CD4-positive, alpha-beta T cell treated with Interleukin-17A for 1 hour (primary cell): ENCODE measurements around the gene GPR132.

ENCODE experiments used
- DNase-seq: peaks from one replicate; pipeline ENCODE4 v3.0.0-alpha.2; 2020

Gene GPR132

DNA sequence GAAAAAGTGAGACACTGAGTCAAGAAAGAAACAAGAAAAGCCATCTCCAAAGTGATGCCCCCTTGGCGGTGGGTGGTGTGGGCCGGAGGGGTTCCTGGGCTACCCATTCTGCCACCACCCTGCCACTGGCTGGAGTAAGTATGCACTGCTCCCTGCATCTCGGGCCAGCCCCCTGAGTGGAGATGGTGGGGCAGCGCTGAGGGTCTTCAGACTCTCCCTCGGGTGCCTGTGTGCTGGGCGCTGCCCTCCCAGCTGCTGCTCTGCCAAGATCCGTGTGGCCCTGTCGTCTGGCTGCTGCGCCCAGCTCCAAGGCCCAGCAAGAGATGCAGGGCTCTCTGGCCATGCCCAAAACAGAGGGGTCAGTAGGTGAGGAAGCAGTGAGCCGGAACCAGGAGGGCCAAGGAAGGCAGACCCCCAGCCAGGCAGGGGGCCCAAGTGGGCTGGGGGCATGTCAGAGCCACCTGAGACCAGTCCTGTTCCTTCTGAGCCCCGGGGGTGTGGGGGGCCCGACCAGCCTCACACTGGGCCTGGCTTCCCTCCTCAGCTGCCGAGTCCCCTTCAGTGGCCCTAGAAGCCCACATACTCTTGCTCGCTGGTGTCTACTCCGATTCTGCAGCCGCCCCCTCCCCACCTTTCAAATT is 5.2 kb downstream of the GPR132 start:
- DNase-seq: no peak

DNA sequence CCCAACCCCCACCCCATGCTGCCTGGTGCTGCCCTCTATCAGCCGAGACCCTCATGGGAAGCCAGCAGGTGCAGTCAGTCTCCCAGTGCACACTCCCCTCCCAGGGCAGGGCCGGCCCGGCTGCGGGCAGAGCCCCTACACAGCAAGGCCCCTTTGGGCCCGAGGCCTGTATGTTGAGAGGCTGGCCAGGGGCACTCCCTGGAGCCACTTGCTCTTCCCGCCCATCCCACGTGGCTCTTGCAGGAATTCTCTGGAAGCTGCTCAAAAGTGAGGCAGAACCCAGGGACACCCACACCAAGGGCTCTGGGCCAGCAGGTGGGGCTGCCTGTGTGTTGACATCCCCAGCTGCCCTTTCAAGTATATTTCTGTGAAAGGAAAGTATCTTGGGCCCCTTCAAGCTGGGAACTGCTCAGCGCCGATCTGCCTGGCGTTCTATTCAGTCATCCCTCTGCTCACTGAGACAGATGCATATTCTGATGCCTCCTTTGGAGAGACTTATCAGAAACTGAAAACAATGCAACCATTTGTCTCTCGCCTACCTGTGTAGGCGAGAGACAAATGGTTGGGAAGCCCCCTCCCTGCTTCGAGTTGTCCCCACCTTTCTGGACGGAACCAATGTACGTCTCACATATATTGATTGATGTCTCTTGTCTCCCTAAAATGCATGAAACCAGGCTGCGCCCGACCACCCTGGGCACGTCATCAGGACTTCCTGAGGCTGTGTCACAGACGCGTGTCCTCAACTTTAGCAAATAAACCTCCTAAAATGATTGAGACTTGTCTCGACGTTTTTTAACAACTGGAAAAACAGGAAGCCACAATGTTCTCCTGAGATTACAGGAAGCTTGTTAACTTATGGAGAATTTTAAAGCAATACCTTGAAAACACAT is 6.0 kb downstream of the GPR132 start:
- DNase-seq: peak; percentile 66

DNA sequence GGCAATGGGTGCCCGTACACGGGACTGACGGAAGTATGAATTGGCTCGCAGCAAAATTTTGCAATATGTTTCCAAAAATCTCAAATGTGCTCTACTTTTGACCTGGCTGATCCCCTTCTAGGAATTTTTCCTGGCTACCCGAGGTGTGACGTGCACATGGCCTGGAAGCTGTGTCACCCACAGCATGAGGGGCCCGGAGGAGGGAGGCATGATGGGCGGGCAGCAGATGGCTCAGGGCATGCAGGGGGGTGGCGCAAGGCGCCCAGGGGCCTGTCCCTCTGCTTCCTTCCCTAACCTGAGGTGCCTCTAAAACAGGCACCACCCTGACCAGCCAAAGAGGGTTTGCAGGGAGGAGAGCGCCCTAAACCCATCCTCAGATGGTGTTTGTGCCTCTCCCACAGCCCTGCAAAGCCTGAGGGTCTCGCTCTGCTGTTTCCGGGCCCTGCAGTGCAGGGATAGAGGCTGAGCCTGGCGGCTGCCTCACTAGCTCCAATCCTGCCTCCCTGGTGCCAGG is 6.7 kb downstream of the GPR132 start:
- no peak for DNase-seq

DNA sequence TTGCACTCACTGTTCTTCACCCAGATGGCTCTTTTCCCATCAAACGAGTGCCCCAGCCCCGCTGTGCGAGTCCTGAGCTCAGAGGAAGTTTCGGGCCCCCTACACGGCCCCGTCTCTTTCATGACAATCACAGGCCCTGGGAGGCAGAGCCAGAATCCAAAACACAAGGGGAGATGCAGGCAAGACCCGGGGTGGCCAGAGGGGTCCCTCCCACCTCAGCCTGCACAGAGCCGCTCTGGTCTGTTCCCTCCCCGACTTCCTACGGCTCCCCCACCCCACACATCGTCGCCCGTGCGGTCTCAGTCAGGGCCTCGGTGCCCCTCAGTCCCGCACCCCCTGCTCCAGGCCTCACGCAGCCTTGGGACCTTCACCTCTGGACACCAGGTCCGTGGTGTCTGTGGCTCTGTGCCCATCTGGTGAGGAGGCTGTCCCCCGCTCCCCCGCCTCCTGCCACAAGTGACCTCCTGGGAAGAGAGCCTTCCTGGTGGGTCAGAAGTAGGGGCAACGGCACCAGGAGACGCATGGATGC is 8.9 kb downstream of the GPR132 start:
- DNase-seq: no peak

DNA sequence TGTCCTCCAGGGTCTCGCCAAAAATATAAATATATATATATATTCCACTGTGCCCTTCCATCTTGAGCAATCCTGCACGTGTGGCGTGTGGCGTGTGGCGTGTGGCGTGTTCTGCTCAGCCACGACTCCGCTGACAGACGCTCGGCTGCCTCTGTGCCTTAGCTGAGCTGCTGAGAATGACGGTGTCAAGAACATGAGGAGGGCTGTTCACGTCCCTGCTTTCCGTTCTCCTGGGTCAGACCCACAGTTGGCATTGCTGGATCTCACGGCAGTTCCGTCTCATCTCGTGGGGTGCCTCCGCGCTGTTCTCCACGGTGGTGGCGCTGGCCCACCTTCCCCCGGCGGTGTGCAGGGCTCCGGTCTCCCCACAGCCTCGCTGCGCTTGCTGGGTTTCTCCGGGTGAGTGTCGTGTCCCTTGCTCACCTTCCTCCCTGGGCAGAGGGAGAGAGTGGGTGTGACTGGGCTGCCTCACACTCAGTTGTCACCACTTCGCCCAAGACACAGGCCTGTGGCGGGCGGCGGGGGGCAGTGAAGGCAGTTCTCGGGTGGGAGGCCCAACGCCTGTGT is 9.4 kb downstream of the GPR132 start:
- DNase-seq: no peak

DNA sequence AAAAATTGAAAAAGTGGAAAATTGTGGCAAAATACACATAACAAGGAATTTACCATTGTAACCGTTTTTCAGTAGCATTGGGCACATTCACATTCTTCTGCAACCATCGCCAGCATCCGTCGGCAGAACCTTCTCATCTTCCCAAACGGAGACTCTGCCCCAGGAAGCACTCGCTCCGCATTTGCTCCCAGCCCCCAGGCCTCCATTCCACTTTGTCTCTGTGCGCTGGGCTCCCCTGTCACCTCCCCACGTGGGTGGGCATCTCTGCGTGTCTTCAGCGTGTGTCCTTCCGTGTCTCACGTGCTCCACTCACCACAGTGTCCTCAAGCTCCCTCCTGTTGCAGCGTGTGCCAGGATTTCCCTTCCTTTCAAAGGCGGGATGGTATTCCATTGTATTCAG is 9.9 kb downstream of the GPR132 start:
- DNase-seq: no peak

DNA sequence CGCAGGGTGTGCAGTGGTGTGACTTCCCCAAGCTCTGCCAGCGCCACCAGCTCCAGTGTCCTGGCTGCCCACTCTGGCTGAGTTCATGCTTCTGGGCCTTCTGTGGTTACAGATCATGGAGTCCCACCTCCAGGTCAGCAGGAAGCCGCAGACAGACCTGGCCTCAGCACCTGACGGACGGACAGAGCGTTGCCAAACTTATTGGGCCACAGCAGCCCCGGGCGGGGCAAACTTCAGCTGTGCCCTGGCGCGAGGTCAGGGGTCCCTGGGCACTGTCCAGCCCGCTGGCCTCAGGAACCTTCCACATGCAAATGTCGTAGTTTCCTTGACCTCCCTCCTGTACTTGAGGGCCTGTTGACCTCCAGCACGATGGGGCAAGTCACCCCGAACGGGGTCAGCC is 11.2 kb downstream of the GPR132 start:
- DNase-seq: no peak

DNA sequence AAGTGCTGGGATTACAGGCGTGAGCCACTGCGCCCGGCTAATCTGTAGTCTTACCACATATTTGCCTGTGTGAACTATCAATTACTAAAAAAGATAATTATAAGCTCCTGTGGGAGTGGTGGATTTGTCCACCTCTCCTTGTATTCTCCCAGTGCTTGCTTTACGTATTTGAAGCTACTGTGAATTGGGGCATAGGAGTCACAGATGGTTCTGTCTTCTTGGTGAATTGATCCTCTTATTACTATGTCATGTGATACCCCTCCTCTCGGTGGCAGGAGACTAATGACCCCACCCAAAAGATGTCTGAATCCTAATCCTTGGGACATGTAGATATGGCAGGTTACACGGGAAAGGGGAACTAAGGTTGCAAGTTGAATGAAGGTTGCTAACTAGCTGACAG is 11.8 kb downstream of the GPR132 start:
- no peak for DNase-seq

DNA sequence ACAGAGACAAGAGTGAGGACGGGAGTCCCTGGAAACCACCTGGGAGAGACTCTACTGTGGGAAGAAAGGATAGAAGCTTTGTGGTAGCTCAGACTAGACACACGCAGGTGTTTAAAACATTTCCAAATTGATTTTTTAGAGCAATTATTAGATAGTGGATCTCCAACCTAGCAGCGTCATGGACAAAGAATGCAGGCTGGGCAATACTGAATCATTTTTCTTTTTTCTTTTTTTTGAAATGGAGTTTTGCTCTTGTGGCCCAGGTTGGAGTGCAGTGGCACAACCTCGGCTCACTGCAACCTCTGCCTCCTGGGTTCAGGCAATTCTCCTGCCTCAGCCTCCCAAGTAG is 13.1 kb downstream of the GPR132 start:
- DNase-seq: no peak

DNA sequence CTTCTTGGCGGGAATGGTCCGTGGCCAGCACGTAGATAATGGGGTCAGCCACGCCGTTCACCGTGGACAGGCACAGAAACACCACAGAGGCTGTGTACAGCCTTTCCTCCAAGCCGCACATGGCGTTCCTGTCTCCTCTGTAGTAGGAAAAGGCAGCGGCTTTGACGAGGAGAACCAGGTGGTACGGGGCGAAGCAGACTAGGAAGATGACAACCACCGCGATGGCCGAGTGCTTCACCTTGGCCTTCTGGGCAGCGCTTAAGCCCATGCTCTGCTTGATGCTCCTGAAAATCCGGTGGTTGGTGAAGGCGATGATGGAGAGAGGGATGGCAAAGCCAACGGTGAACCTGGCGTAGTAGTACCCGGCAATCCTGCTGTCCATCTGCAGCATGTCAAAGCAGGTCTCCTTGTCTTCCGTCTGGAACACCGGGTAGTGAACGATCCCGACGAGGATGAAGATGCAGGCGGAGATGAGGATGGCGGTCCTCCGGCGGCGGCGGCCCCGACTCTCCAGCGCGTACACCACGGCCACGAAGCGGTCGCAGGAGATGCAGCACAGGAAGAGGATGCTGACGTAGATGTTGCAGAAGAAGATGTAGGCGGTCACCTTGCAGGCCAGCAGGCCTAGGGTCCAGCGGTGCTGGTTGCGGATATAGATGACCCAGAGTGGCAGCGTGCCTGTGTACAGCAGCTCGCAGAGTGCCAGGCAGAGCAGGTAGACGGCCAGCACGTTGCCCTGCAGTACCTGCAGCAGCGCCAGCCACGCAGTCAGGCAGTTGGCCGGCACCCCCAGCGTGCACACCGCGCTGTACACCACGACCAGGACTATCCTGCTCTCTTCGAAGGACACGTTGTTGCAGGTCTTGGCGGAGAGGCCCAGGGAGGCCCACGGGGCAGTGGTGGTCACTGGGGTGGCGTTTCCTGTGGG is 13.8 kb downstream of the GPR132 start:
- DNase-seq: no peak

DNA sequence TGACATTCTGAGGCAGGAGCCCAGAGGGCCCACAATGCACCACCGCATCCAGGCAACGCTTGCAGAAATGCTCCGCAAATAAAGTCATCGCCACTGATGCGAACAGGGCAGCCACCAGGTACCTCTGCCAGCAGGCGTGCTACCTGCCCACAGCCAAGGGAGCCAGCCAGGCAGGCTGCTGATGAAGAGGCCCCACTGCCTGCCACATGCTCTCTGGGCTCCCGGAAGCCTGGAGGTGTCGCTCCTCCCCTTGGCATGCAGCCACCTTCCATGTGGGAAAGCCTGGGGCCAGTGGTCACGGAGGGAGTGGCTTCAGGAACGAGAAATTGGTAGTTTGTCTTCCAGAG is 14.7 kb downstream of the GPR132 start:
- DNase-seq: no peak

DNA sequence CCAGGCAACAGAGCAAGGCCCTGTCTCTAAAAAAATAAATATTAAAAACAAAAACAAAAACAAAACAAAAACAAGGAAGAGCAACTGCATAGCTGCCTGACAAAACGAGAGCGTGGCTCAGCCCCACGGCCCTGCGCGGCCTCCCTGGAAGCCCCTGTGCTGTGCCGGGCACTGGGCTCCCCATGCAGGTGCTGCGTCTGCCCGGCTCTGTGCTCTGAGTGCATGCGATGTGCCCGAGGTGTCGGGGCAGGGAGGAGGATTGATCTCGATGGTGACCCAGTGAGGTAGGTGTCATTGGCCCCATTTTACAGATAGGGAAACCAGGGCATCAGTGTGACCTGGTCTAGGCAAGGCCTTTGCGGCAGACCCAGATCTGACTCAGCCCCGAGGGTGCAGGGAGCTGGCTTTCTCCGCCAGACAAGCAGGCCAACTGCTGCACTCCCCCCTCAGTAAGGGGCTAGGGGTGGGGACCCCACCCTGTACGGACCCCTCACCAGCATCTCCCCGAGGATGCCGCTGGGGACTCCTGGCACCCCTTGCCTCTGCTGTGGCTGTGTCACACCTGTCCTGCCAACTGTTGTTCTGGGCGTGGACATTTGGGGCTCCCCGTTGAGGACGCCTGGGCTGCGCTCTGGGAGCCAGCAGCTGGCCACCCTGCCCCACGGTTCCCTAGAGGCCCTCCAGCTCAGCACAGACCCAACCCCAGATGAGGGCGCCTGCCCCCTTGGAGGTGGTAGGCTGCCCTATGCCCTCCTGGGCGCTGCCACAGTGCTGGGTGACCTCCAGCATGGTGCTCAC is 15.3 kb downstream of the GPR132 start:
- no peak for DNase-seq

DNA sequence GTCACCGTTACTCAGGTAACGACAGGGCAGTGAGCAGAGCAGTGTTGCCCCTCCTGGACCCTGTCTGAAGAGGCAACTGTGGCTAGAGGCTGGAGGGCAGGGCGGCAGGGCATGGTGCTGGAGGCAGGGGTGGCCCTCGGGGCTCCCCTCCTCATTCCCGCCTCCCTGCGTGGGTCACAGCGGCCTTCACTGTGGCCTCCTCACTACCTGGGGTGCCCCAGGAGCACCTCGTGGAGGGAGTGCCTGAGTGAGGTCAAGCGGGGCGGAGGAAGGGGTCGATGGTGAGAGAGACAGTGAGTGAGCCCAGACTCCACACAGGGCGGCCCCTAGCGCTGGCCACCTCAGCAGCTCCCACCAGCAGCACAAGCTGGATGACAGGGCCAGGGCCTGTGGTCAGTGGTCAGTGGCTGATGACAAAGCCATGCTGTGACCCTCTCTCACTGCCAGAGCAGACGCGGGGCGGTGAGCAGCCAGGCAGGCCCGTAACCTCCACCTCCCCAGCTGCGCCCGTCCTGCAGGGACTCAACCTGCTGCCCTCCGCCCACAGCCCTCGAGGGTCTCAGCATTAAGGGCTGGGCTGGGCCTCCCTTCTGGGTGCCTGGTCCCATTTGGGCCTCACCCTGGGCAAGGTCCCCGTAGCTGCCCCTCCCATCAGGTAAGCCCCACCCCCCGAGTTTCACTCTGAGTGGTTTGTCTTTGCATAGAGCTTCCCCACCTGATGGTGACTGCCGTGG is 17.8 kb downstream of the GPR132 start:
- DNase-seq: no peak

DNA sequence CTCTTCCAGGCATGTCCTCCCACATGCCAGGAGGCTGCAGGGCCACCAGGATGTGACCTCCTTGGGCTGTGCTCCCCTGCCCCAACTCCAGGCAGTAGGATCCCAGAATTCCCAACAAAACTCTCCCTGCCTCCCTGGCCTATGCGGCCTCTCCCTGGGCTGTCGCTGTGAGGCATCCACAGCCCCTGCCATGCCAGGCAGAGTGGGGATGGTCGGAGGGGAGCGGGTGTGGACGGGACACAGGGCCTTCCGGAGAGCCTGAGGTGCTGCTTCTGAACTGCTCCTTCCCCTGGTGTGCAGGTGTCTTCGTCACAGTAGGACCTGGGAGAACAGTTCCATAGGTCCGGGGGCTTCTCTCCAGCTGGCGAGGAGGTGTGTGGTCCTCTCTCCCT is 18.3 kb downstream of the GPR132 start:
- DNase-seq: no peak

DNA sequence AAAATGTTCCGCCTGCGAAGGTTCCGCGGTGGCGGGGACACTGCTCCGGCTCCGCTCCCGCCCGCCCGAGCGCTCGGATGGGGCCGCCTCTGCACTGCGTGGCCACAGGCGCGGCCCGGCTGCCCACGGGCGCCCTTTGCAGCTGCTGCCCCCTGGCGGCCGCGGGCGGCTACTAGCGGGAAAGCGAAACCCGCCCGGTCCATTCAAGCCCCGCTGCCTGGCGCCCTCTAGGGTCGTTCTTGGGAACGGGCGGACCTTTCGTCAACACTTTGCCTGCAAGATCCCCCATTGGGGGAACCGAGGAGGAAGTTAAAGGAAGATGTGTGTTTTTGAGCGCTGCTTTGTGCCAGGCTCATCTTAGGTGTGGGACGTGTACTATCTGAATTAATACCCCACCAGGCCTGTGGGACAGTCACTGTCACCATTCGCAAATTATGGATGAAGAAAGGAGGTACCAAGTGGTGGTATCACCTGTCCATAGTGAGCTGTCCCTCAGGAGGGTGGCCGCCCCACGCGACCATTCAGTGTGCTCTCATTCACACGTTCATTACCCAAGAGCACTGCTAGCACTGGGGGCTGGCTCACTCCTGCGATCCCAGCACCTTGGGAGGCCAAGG is 19.4 kb downstream of the GPR132 start:
- peak; percentile 91 for DNase-seq

DNA sequence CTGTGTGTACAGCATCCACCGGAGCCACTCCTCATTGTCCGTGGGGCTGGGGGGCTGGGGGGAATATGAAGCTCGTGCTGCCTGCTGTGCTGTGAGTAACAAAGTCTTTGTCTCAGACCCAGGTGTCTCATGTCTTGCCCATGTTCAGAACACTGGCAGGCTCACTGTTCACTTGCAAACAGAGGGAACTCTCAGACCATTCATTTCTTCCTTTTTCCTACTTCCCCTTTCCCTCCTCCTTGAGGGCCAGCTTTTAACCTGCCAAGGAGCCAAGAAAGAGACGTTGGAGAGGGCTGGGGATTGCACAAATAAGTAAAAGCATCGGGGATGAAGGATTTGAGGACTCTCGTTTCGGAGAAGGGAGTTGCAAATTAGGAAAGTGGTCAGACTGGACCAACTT is 21.6 kb downstream of the GPR132 start:
- no peak for DNase-seq

DNA sequence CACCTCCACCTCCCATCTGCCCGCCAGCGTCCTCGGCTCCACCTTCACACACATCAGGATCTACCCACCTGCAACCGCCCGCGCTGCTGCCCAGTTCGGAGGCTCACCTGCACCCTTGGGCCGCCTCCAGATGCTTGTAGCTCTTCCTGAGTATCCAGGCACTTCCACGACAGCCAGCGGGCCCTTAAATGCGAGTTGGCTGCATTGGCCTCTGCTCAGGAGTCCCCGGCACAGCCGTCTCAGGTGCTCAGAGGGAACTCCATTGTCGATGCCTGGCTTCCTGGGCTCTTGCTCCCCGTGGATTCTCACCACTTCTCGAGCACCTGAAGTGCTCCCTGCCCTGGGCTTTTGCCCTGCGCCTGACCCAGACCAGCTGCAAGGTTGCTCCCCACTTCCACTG is 22.4 kb downstream of the GPR132 start:
- no peak for DNase-seq

DNA sequence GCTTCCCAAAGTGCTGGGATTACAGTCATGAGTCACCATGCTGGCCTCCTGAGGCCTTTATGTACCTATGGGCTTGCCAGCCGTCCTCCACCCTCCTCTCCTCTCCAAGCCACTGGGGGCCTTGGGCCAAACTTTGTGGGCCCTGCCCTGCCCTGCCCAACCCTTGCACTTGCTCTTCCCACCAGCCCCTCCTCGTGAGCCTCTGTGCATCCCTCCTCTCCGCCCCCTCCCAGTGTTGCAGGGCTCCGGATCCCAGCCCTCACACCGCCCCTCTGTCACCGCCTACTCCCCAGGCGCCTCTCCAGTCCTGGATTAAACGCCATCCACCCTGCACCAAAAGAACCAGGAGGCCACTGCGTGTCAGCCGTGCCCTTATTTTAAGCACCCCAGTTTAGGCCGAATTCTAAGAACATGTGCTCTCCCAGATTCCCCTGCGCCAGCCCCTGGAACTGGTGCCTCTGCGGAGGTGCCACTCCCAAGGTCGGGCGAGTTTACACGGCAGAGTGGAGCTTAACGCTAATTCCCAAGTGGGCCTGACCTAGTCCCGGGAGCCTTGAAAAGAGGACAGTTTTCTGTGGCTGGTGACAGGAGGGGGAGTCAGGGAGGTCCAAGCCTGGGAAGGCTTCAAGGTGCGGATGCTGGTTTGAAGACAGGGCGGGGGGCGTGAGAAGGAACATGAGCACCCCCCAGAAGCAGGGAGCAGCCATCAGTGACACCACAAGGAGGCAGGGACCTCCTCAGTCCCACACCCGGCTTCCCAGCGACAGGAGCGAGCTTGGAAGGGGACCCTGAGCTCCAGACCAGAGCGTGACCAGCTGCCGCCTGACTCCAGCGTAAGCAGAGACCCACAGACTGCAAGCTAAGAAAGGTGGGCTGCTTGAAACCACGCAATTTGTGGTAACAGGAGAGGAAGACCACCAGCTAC is 23.1 kb downstream of the GPR132 start:
- DNase-seq: no peak

DNA sequence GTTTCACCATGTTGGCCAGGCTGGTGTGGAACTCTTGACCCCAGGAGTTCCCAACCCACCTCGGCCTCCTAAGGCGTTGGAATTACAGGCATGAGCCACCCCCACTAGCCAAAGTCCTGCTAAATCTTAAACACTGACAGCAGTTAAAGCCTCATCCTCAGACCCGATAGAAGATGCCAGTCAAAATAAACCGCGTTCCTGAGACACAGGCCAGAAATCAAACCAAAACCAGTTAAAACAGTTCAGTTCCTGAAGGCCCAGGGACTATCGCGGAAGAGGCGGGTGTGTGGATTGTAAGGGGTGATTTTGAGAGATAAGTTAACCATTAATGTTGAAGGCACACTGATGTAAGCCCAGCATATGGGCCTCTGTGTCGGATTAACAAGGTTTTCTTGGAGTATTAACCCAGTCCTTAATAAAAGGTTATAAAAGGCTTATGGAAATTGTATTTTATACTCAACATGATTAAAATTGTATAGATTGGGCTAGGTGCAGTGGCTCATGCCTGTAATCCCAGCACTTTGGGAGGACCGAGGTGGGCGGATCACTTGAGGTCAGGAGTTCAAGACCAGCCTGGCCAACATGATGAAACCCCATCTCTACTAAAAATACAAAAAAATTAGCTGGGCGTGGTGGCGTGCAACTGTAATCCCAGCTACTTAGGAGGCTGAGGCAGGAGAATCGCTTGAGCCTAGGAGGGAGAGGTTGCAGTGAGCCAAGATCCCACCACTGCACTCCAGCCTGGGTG is 25.6 kb downstream of the GPR132 start:
- DNase-seq: no peak
